IMR-90 (cell line): ENCODE measurements around the gene PNCK. TPM values are rescaled to one million over a fixed set of nuclear protein-coding genes. Genes with fewer than 3 reads are reported as not detected.

Experiments
- ATAC-seq: fragments of 200-7000 bp; cut with Tn5 transposase; 2 replicates; pipeline ENCODE4 v1.9.1; 2020; ENCODE audit warnings: low read depth, mild to moderate bottlenecking, moderate library complexity
- BruUV-seq: library from RNA; stranded (reverse); fragments of 400-500 nt; replicated peaks from 2 replicates; lab custom pipeline; 2021; lab: Mats Ljungman, UMichigan
- CTCF ChIA-PET: fragments of 300-600 bp; formaldehyde crosslinking; extraction: SDS; loops from one replicate; lab custom pipeline; 2021; ENCODE audit warnings: antibody characterized with exemption; lab: Yijun Ruan, JAX
- POLR2A ChIA-PET: fragments of 300-600 bp; sonication (Branson Sonifier 250); formaldehyde crosslinking; loops from one replicate; lab custom pipeline; 2022; ENCODE audit warnings: antibody characterized with exemption; ENCODE audit not compliant: unreplicated experiment; lab: Charles Lee
- DNase-seq: peaks from one replicate; pipeline ENCODE4 v3.0.0; 2013
- H2AFZ ChIP-seq: replicated peaks from 2 replicates; pipeline ENCODE3; 2013; ENCODE audit warnings: low read length, mild to moderate bottlenecking; ENCODE audit not compliant: poor library complexity
- H2AK5ac ChIP-seq: 2 replicates; pipeline ENCODE4 v1.6.1; 2013; ENCODE audit warnings: low read depth, low read length, inconsistent platforms
- H2AK9ac ChIP-seq: replicated peaks from 2 replicates; pipeline ENCODE3; 2013; ENCODE audit warnings: mild to moderate bottlenecking, low read depth, low read length, moderate library complexity; ENCODE audit not compliant: poor library complexity
- H2BK120ac ChIP-seq: 2 replicates; pipeline ENCODE4 v1.6.1; 2013; ENCODE audit warnings: low read depth, low read length, inconsistent platforms
- H2BK15ac ChIP-seq: 3 replicates; pipeline ENCODE4 v1.6.1; 2013; ENCODE audit warnings: low read depth, low read length, inconsistent platforms
- H2BK20ac ChIP-seq: 2 replicates; pipeline ENCODE4 v1.6.1; 2013; ENCODE audit warnings: low read depth, mild to moderate bottlenecking, inconsistent platforms, low read length, moderate library complexity
- H2BK5ac ChIP-seq: 2 replicates; pipeline ENCODE4 v1.6.1; 2013; ENCODE audit warnings: mild to moderate bottlenecking, low read depth, low read length, inconsistent platforms; ENCODE audit not compliant: poor library complexity, severe bottlenecking
- H3K14ac ChIP-seq: replicated peaks from 2 replicates; pipeline ENCODE4 v1.6.1; 2013; ENCODE audit warnings: low read depth, low read length, inconsistent platforms
- H3K18ac ChIP-seq: 2 replicates; pipeline ENCODE4 v1.6.1; 2013; ENCODE audit warnings: low read depth, low read length, control low read depth
- H3K23ac ChIP-seq: 2 replicates; pipeline ENCODE4 v1.6.1; 2013; ENCODE audit warnings: low read depth, low read length, inconsistent platforms
- H3K27ac ChIP-seq: 2 replicates; pipeline ENCODE4 v1.5.1; 2013; ENCODE audit warnings: mild to moderate bottlenecking, control low read depth, low read length; ENCODE audit not compliant: insufficient read depth
- H3K27me3 ChIP-seq: 2 replicates; pipeline ENCODE4 v1.6.1; 2013; ENCODE audit warnings: low read length; ENCODE audit not compliant: control insufficient read depth, insufficient read depth
- H3K36me3 ChIP-seq: 2 replicates; pipeline ENCODE4 v1.6.1; 2013; ENCODE audit warnings: low read length, mixed read lengths; ENCODE audit not compliant: control insufficient read depth, insufficient read depth
- H3K4ac ChIP-seq: 2 replicates; pipeline ENCODE4 v1.6.1; 2013; ENCODE audit warnings: low read depth, low read length, inconsistent platforms
- H3K4me1 ChIP-seq: 2 replicates; pipeline ENCODE4 v1.6.1; 2013; ENCODE audit warnings: low read length, mixed read lengths; ENCODE audit not compliant: control insufficient read depth, insufficient read depth
- H3K4me2 ChIP-seq: 2 replicates; pipeline ENCODE4 v1.6.1; 2013; ENCODE audit warnings: low read depth, mild to moderate bottlenecking, control low read depth, low read length, moderate library complexity
- H3K4me3 ChIP-seq: 2 replicates; pipeline ENCODE4 v1.5.1; 2013; ENCODE audit warnings: low read depth, mild to moderate bottlenecking, control low read depth, low read length, moderate library complexity; ENCODE audit not compliant: insufficient read depth
- H3K56ac ChIP-seq: 2 replicates; pipeline ENCODE4 v1.6.1; 2013; ENCODE audit warnings: low read length, inconsistent platforms; ENCODE audit not compliant: insufficient read depth; ENCODE audit errors: extremely low read depth
- H3K79me1 ChIP-seq, 2 experiments: 2 replicates each; pipeline ENCODE4 v1.6.1; 2013; ENCODE audit warnings: low read length in 2 of 2, inconsistent platforms in 1 of 2, low read depth in 1 of 2
- H3K9ac ChIP-seq: 2 replicates; pipeline ENCODE4 v1.6.1; 2013; ENCODE audit warnings: low read depth, low read length, control low read depth
- H3K9me1 ChIP-seq: 2 replicates; pipeline ENCODE4 v1.6.1; 2013; ENCODE audit warnings: low read length, inconsistent platforms; ENCODE audit not compliant: insufficient read depth
- H3K9me3 ChIP-seq: 2 replicates; pipeline ENCODE4 v1.6.1; 2013; ENCODE audit warnings: low read length; ENCODE audit not compliant: control insufficient read depth, insufficient read depth
- H4K20me1 ChIP-seq: 2 replicates; pipeline ENCODE4 v1.6.1; 2013; ENCODE audit warnings: low read length, inconsistent platforms; ENCODE audit not compliant: insufficient read depth
- H4K5ac ChIP-seq: 2 replicates; pipeline ENCODE4 v1.6.1; 2013; ENCODE audit warnings: mild to moderate bottlenecking, low read depth, low read length, control low read depth
- H4K8ac ChIP-seq, 2 experiments: 2 replicates each; pipeline ENCODE4 v1.6.1; 2013; ENCODE audit warnings: low read depth in 2 of 2, low read length in 2 of 2, control low read depth in 1 of 2, inconsistent platforms in 1 of 2
- H4K91ac ChIP-seq: 2 replicates; pipeline ENCODE4 v1.6.1; 2013; ENCODE audit warnings: low read depth, low read length, inconsistent platforms; ENCODE audit not compliant: insufficient read depth
- BHLHE40 ChIP-seq: fragments of 150-350 bp; IDR thresholded peaks from 2 replicates; pipeline ENCODE4 v1.6.1; 2016; ENCODE audit warnings: mild to moderate bottlenecking, low read depth, low read length
- CEBPB ChIP-seq: IDR thresholded peaks from 2 replicates; pipeline ENCODE4 v1.6.1; 2012; ENCODE audit warnings: low read depth, low read length, improper control_type of control experiment
- ELK1 ChIP-seq: fragments of 150-350 bp; IDR thresholded peaks from 2 replicates; pipeline ENCODE4 v1.6.1; 2016; ENCODE audit warnings: low read depth, mild to moderate bottlenecking, low read length, moderate library complexity, borderline replicate concordance
- FOS ChIP-seq: fragments of 150-350 bp; IDR thresholded peaks from 2 replicates; pipeline ENCODE4 v1.6.1; 2016; ENCODE audit warnings: low read depth, low read length
- MAFK ChIP-seq: IDR thresholded peaks from 2 replicates; pipeline ENCODE4 v1.6.1; 2012; ENCODE audit warnings: low read depth, low read length, improper control_type of control experiment
- MXI1 ChIP-seq: IDR thresholded peaks from 2 replicates; pipeline ENCODE4 v1.6.1; 2012; ENCODE audit warnings: low read depth, mild to moderate bottlenecking, low read length, moderate library complexity, borderline replicate concordance
- NFE2L2 ChIP-seq: fragments of 150-350 bp; IDR thresholded peaks from 2 replicates; pipeline ENCODE4 v1.6.1; 2016; ENCODE audit warnings: low read depth, mild to moderate bottlenecking, low read length
- POLR2A ChIP-seq: IDR thresholded peaks from 2 replicates; pipeline ENCODE4 v1.6.1; 2012; ENCODE audit warnings: mild to moderate bottlenecking, low read depth, low read length
- RAD21 ChIP-seq: IDR thresholded peaks from 2 replicates; pipeline ENCODE4 v1.6.1; 2012; ENCODE audit warnings: low read length, improper control_type of control experiment
- RCOR1 ChIP-seq: IDR thresholded peaks from 2 replicates; pipeline ENCODE4 v1.6.1; 2012; ENCODE audit warnings: mild to moderate bottlenecking, low read length, improper control_type of control experiment; ENCODE audit not compliant: insufficient replicate concordance
- WGBS, 2 experiments: methylation state at CpG; one replicate each; pipeline versions ENCODE4 v1.1.5 to v1.1.7; 2013; ENCODE audit warnings: missing lambda C conversion rate in 2 of 2; ENCODE audit not compliant: insufficient read length in 1 of 2; ENCODE audit errors: extremely low coverage in 2 of 2; 5-methylcytosine and 5-hydroxymethylcytosine counted together
- dilution Hi-C: fragments of 300-500 bp; cut with HindIII; formaldehyde crosslinking; loops from one replicate; pipeline ENCODE4 v1.14.3; 2018; ENCODE audit warnings: low sequenced_read_pairs; ENCODE audit not compliant: unreplicated experiment
- in situ Hi-C: fragments of 300-500 bp; cut with MboI; formaldehyde crosslinking; loops from 3 replicates; pipeline ENCODE4 v1.14.3; 2019; ENCODE audit warnings: low sequenced_read_pairs, inconsistent platforms, mixed read lengths
- intact Hi-C: fragments of 100-400 bp; cut with micrococcal nuclease; formaldehyde crosslinking; loops from 2 replicates; pipeline ENCODE4 v1.10.0; 2022
- polyA plus RNA-seq, 3 experiments: library from polyadenylated mRNA; depleted of rRNA; stranded (reverse); fragments of >200 nt; gene quantifications; 2 replicates each; pipeline ENCODE4 v1.2.3, GENCODE V29; 2012; ENCODE audit warnings: low replicate concordance in 1 of 3
- total RNA-seq: library from RNA; depleted of rRNA; stranded (reverse); fragments of >200 nt; gene quantifications from 2 replicates; pipeline ENCODE4 v1.2.3, GENCODE V29; 2012

The PNCK gene
- total and polyA plus RNA-seq, 2 of the 4 experiments (the other 2 are of a cell fraction) = 0.18 to 0.22 TPM

- Histone ChIP-seq H3K9me3 (no peaks in the 10 kb centered on the region), H3K9ac (no peak overlapping the region), H4K5ac (no peak overlapping the region), H3K4me3 (no peak overlapping the region), H3K4me2 (no peak overlapping the region), H2BK20ac (no peak overlapping the region), H3K4ac (no peak overlapping the region), H2AFZ (no peak overlapping the region), H3K27ac (no peak overlapping the region), H3K4me1 (peaks cover 2% of the 10 kb centered on the region; the same call in 1 of the 2 replicates), H2BK15ac (no peak overlapping the region), H3K18ac (no peak overlapping the region), H2BK120ac (no peak overlapping the region), H3K36me3 (peaks cover 36% of the 10 kb centered on the region), H2AK5ac (no peak overlapping the region), H3K23ac (no peak overlapping the region), H3K27me3 (no peaks in the 10 kb centered on the region), H4K20me1 (peaks cover 14% of the 10 kb centered on the region), H3K79me1 (peaks cover 5 to 12% of the 10 kb centered on the region in 2 experiments; a peak in 3 of 4 replicates), H3K9me1 (no peaks in the 10 kb centered on the region; the same call in 1 of the 2 replicates), H3K14ac (no peak overlapping the region), H3K56ac (no peak overlapping the region), H2AK9ac (no peak overlapping the region), H4K91ac (no peak overlapping the region), H2BK5ac (no peak overlapping the region), H4K8ac (no peak overlapping the region)
- POLR2A ChIA-PET = no interaction called here
- BruUV-seq = no TSS peak
- ATAC-seq (no peak), DNase-seq (no peak)
- intact Hi-C loops (no loop called here), in situ Hi-C loops (no loop called here), dilution Hi-C loops (no loop called here)
- no CpG with 5 or more reads among the region's 2 CpGs for WGBS, 2 experiments
- CTCF ChIA-PET = no interaction called here
- TF ChIP-seq CEBPB (no peak), NFE2L2 (no peak), MXI1 (no peak), MAFK (no peak), BHLHE40 (no peak), RCOR1 (no peak), FOS (no peak), RAD21 (no peak), ELK1 (no peak), POLR2A (no peak)
These were observed 45.6 kb upstream of the PNCK start for GRCh38 chrX:153719238-153719637.
